HCT116 (cell line): ENCODE data around the gene PAX5. TPM values are rescaled to one million over a fixed set of nuclear protein-coding genes. Genes with fewer than 3 reads are reported as not detected.

Experiments
- ATAC-seq: fragments of 200-7000 bp; cut with Tn5 transposase; 2 replicates; pipeline ENCODE4 v1.9.1; 2020; ENCODE audit warnings: mild to moderate bottlenecking, moderate library complexity
- BruUV-seq: library from RNA; stranded (reverse); fragments of 400-500 nt; replicated peaks from 2 replicates; lab custom pipeline; 2021; lab: Mats Ljungman, UMichigan
- CTCF ChIA-PET: fragments of 300-600 bp; sonication (Branson Sonifier 250); formaldehyde crosslinking; loops from one replicate; lab custom pipeline; 2021; ENCODE audit warnings: antibody characterized with exemption; lab: Charles Lee
- POLR2A ChIA-PET: fragments of 300-600, 350-600 bp; sonication (Branson Sonifier 250); formaldehyde crosslinking; loops from one replicate; lab custom pipeline; 2021; ENCODE audit warnings: antibody characterized with exemption; lab: Charles Lee
- RAD21 ChIA-PET, 2 experiments: fragments of 300-600 bp; sonication (Branson Sonifier 250); formaldehyde crosslinking; loops; one replicate each; lab custom pipeline; 2023; ENCODE audit warnings: low total read pairs in 2 of 2; ENCODE audit not compliant: uncharacterized antibody in 2 of 2, unreplicated experiment in 2 of 2, low non-redundant PET in 1 of 2; lab: Charles Lee
- DNase-seq: peaks from one replicate; pipeline ENCODE4 v3.0.0-alpha.2; 2010; ENCODE audit warnings: low read depth, low spot score
- H2AFZ ChIP-seq: fragments of 200-600 bp; shearing (Covaris generic), sonication (generic); 2 replicates; pipeline ENCODE4 v1.6.1; 2017; ENCODE audit warnings: low read depth, mixed run types, mixed read lengths, antibody characterized with exemption, low read length; ENCODE audit not compliant: poor library complexity, severe bottlenecking
- H3K27ac ChIP-seq: 2 replicates; pipeline ENCODE4 v1.5.1; 2012; ENCODE audit warnings: low read depth, low read length
- H3K27me3 ChIP-seq: fragments of 200-600 bp; sonication (generic); 2 replicates; pipeline ENCODE4 v1.6.1; 2016; ENCODE audit warnings: mixed run types, low read length, mixed read lengths; ENCODE audit not compliant: insufficient read depth
- H3K36me3 ChIP-seq, 2 experiments: fragments of 200-500 bp in 1 of 2; fragments of 200-600 bp in 1 of 2; sonication (Bioruptor generic) in 1 of 2; sonication (generic) in 1 of 2; 2 replicates each; pipeline versions ENCODE4 v1.5.1 to v1.6.1; 2014 to 2016; ENCODE audit warnings: low read length in 2 of 2, inconsistent platforms in 1 of 2, mixed read lengths in 1 of 2, mixed run types in 1 of 2; ENCODE audit not compliant: insufficient read depth in 2 of 2, control insufficient read depth in 1 of 2
- H3K4me1 ChIP-seq, 2 experiments: fragments of 200-600 bp in 1 of 2; sonication (generic) in 1 of 2; 2 replicates each; pipeline versions ENCODE4 v1.5.1 to v1.6.1; 2012 to 2017; ENCODE audit warnings: low read length in 2 of 2, inconsistent platforms in 1 of 2, mild to moderate bottlenecking in 1 of 2, mixed read lengths in 1 of 2, mixed run types in 1 of 2, moderate library complexity in 1 of 2; ENCODE audit not compliant: insufficient read depth in 2 of 2, control insufficient read depth in 1 of 2
- H3K4me2 ChIP-seq: fragments of 200-600 bp; sonication (generic); 2 replicates; pipeline ENCODE4 v1.6.1; 2017; ENCODE audit warnings: mixed run types, low read length, mixed read lengths
- H3K4me3 ChIP-seq, 2 experiments: fragments of 200-600 bp in 1 of 2; sonication (generic) in 1 of 2; replicated peaks in 1 of 2; 2 replicates each; pipeline ENCODE4 v1.5.1; 2011 to 2016; ENCODE audit warnings: low read length in 2 of 2, control low read depth in 1 of 2, low read depth in 1 of 2, mild to moderate bottlenecking in 1 of 2, mixed read lengths in 1 of 2, mixed run types in 1 of 2
- H3K79me2 ChIP-seq: fragments of 200-600 bp; sonication (generic); 2 replicates; pipeline ENCODE4 v1.6.1; 2017; ENCODE audit warnings: mild to moderate bottlenecking, mixed run types, low read length, moderate library complexity, mixed read lengths; ENCODE audit not compliant: insufficient read depth
- H3K9ac ChIP-seq: fragments of 200-600 bp; sonication (generic); 2 replicates; pipeline ENCODE4 v1.6.1; 2016; ENCODE audit warnings: low read length, mixed read lengths
- H3K9me2 ChIP-seq: fragments of 200-600 bp; sonication (generic), shearing (Covaris generic); 2 replicates; pipeline ENCODE4 v1.6.1; 2017; ENCODE audit warnings: mixed run types, mild to moderate bottlenecking, moderate library complexity; ENCODE audit not compliant: insufficient read depth
- H3K9me3 ChIP-seq, 2 experiments: fragments of 200-500 bp in 1 of 2; fragments of 200-600 bp in 1 of 2; sonication (Bioruptor generic) in 1 of 2; sonication (generic) in 1 of 2; 2 replicates each; pipeline ENCODE4 v1.6.1; 2014 to 2017; ENCODE audit warnings: low read length in 2 of 2, mixed read lengths in 2 of 2, inconsistent platforms in 1 of 2, low read depth in 1 of 2, mild to moderate bottlenecking in 1 of 2, mixed run types in 1 of 2, moderate library complexity in 1 of 2; ENCODE audit not compliant: control insufficient read depth in 1 of 2, insufficient read depth in 1 of 2
- H4K20me1 ChIP-seq: fragments of 200-600 bp; sonication (generic), shearing (Covaris generic); 2 replicates; pipeline ENCODE4 v1.6.1; 2017; ENCODE audit warnings: mixed run types, mild to moderate bottlenecking, moderate library complexity; ENCODE audit not compliant: insufficient read depth
- ATF3 ChIP-seq: IDR thresholded peaks from 2 replicates; pipeline ENCODE4 v1.6.1; 2012
- CBX3 ChIP-seq: IDR thresholded peaks from 2 replicates; pipeline ENCODE4 v1.6.1; 2012; ENCODE audit warnings: low read depth
- CTCF ChIP-seq, 3 experiments: fragments of 200-600 bp in 1 of 3; sonication (generic) in 1 of 3; IDR thresholded peaks in 2 of 3; conservative IDR thresholded peaks in 1 of 3; 2 replicates each; pipeline ENCODE4 v1.5.1; 2012 to 2017; ENCODE audit warnings: low read depth in 2 of 3, low read length in 2 of 3, antibody characterized with exemption in 1 of 3, borderline replicate concordance in 1 of 3, control low read depth in 1 of 3, mild to moderate bottlenecking in 1 of 3, mixed read lengths in 1 of 3, mixed run types in 1 of 3, moderate library complexity in 1 of 3; ENCODE audit not compliant: insufficient read depth in 1 of 3
- ELF1 ChIP-seq: IDR thresholded peaks from 2 replicates; pipeline ENCODE4 v1.6.1; 2012; ENCODE audit warnings: low read depth, borderline replicate concordance
- EZH2 ChIP-seq: fragments of 200-600 bp; sonication (generic); IDR thresholded peaks from 2 replicates; pipeline ENCODE4 v1.6.1; 2017; ENCODE audit warnings: antibody characterized with exemption, mixed run types
- EZH2phosphoT487 ChIP-seq: fragments of 200-600 bp; IDR thresholded peaks from 2 replicates; pipeline ENCODE4 v1.6.1; 2018; ENCODE audit warnings: antibody characterized with exemption, borderline replicate concordance
- JUND ChIP-seq: IDR thresholded peaks from 2 replicates; pipeline ENCODE4 v1.6.1; 2012
- MAX ChIP-seq: IDR thresholded peaks from 2 replicates; pipeline ENCODE4 v1.6.1; 2012
- POLR2A ChIP-seq: IDR thresholded peaks from 2 replicates; pipeline ENCODE4 v1.7.0; 2011; ENCODE audit warnings: borderline replicate concordance; ENCODE audit not compliant: insufficient read depth, insufficient read length; ENCODE audit errors: extremely low read depth
- RAD21 ChIP-seq: IDR thresholded peaks from 2 replicates; pipeline ENCODE4 v1.6.1; 2012; ENCODE audit warnings: low read depth, mild to moderate bottlenecking
- REST ChIP-seq: IDR thresholded peaks from 2 replicates; pipeline ENCODE4 v1.6.1; 2012; ENCODE audit warnings: low read depth
- SP1 ChIP-seq: IDR thresholded peaks from 2 replicates; pipeline ENCODE4 v1.6.1; 2012; ENCODE audit warnings: low read depth
- SRF ChIP-seq: IDR thresholded peaks from 2 replicates; pipeline ENCODE4 v1.6.1; 2012; ENCODE audit warnings: low read depth
- TCF7L2 ChIP-seq: IDR thresholded peaks from 2 replicates; pipeline ENCODE4 v1.7.0; 2011; ENCODE audit warnings: borderline replicate concordance, inconsistent platforms; ENCODE audit not compliant: insufficient read depth, insufficient read length; ENCODE audit errors: extremely low read depth
- YY1 ChIP-seq: IDR thresholded peaks from 2 replicates; pipeline ENCODE4 v1.6.1; 2011; ENCODE audit warnings: low read length, low read depth, moderate library complexity, mild to moderate bottlenecking; ENCODE audit not compliant: insufficient replicate concordance; ENCODE audit errors: extremely low read depth
- ZBTB33 ChIP-seq: IDR thresholded peaks from 2 replicates; pipeline ENCODE4 v1.6.1; 2011; ENCODE audit warnings: mild to moderate bottlenecking, low read length, moderate library complexity; ENCODE audit not compliant: insufficient replicate concordance; ENCODE audit errors: extremely low read depth
- ZFX ChIP-seq: fragments of 450-650 bp; IDR thresholded peaks from 2 replicates; pipeline ENCODE4 v1.6.1; 2017
- ZNF274 ChIP-seq: fragments of 200-500 bp; sonication (Bioruptor generic); IDR thresholded peaks from 2 replicates; pipeline ENCODE4 v1.6.1; 2014; ENCODE audit warnings: mild to moderate bottlenecking, low read depth, low read length, inconsistent platforms
- intact Hi-C: fragments of 100-400 bp; cut with micrococcal nuclease; formaldehyde crosslinking; loops from 2 replicates; pipeline ENCODE4 v1.10.0; 2022
- total RNA-seq: library from RNA; stranded (reverse); gene quantifications from one replicate; pipeline ENCODE4 v1.2.1, GENCODE V29; 2021; ENCODE audit not compliant: unreplicated experiment

Gene PAX5
- total RNA-seq, 1 experiment from 2014 or later, result 0.17 TPM

- POLR2A ChIA-PET, result interaction anchor here (1.6 kb wide), 1 partner anchor 11 kb away, joined by 3 read pairs; no protein-coding TSS in a partner anchor
- no peak for ATAC-seq
- H3K79me2 ChIP-seq, result no peaks in the 10 kb centered on the region
- no peak overlapping the region for H3K27ac ChIP-seq
- H3K4me3 ChIP-seq, result no peak overlapping the region
- H2AFZ ChIP-seq, result no peak overlapping the region
- no TSS peak for BruUV-seq
- no peaks in the 10 kb centered on the region for H3K4me1 ChIP-seq
- no peaks in the 10 kb centered on the region for H4K20me1 ChIP-seq
- CTCF ChIA-PET, result no interaction called here
- RAD21 ChIA-PET, result no interaction called here
- no peaks in the 10 kb centered on the region for H3K9me2 ChIP-seq
- no peak for TF ChIP-seq JUND
- no peak for TF ChIP-seq ELF1
- TF ChIP-seq POLR2A, result no peak
- no peak for TF ChIP-seq YY1
- TF ChIP-seq SRF, result no peak
- no peak for TF ChIP-seq ATF3
- TF ChIP-seq EZH2, result no peak
- TF ChIP-seq ZFX, result no peak
- no peak for TF ChIP-seq ZBTB33
- TF ChIP-seq RAD21, result no peak
- TF ChIP-seq CTCF (IDR thresholded peaks at IDR 0.05 in 2 of 3, conservative IDR thresholded peaks at IDR 0.05 in 1 of 3; ENCODE audit: borderline replicate concordance in 1 of 3, insufficient read depth in 1 of 3, low read depth in 2 of 3, low read length in 2 of 3), result no peak
- no peak for TF ChIP-seq CBX3
- TF ChIP-seq REST, result no peak
- TF ChIP-seq TCF7L2, result no peak
- no peak for TF ChIP-seq MAX
- TF ChIP-seq SP1, result no peak
- no peak for TF ChIP-seq EZH2phosphoT487
- TF ChIP-seq ZNF274, result no peak
- intact Hi-C loops, result no loop called here
- peaks cover 45% of the 10 kb centered on the region for H3K27me3 ChIP-seq
- H3K4me2 ChIP-seq, result no peak overlapping the region
- no peak overlapping the region for H3K9ac ChIP-seq
- no peaks in the 10 kb centered on the region for H3K9me3 ChIP-seq
- no peak for DNase-seq
- H3K36me3 ChIP-seq, result no peaks in the 10 kb centered on the region
These were observed 122.3 kb downstream of the PAX5 start for GRCh38 chr9:36911601-36912412.
